Vagina (tissue), 2 donors: ENCODE measurements around the gene SLC39A10.

Experiments
- POLR2A ChIP-seq, 2 donors: fragments of 450-650 bp; IDR thresholded peaks; one replicate each; pipeline ENCODE4 v1.6.1; 2017; ENCODE audit warnings: antibody characterized with exemption in 2 of 2, mild to moderate bottlenecking in 2 of 2, moderate library complexity in 2 of 2
- TF ChIP-seq, protein P1 (sequence below), 3 experiments: fragments of 450-650 bp in 2 of 3; fragments of 200-600 bp in 1 of 3; sonication (generic) in 1 of 3; IDR thresholded peaks; one replicate each; pipeline ENCODE4 v1.5.1; 2017 to 2019; ENCODE audit warnings: antibody characterized with exemption in 3 of 3, mild to moderate bottlenecking in 2 of 3, moderate library complexity in 2 of 3

DNA sequence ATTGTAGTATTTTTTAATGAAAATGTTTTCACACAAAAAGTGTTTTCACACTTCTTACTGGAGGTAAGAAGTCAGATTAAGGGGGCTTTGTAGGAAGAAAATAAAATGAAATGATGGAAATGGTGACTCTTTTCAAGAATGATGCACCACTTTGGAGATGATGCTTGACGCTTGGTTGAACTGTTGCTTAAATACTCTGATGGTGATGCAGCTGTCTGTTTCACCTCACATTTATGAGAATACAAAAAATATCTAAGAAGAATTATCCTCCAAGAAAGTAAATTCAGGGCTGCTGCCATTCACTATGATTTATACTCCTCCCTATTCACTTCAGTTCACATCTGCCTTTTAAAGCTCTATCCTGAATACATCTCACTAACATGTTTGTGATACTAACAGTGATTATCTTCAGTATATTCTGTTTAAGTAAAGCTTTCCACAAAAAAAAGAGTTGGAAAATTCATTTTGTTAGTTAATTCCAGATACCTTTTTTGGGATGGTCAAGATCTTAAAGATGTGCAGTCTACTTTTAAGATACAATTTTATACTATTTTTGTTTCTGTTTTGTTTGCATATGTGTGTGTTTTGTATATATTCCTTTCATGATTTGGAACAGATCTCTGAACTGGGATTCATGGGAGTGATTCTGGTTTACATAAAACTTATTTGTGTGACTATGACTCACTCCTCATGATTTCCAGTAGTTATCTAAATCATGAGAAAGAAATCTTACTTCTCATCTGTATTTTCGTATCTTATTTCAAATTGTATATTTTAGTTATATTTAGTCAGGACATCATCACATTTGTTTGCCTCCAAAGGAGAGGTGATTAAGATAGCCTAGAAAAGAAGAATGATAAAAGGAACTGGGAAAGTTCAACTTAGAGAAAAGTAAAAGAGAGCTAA lies 53.1 kb downstream of the SLC39A10 start:
- TF ChIP-seq POLR2A (IDR thresholded peaks at IDR 0.05) = no peak
- TF ChIP-seq, protein P1, sequence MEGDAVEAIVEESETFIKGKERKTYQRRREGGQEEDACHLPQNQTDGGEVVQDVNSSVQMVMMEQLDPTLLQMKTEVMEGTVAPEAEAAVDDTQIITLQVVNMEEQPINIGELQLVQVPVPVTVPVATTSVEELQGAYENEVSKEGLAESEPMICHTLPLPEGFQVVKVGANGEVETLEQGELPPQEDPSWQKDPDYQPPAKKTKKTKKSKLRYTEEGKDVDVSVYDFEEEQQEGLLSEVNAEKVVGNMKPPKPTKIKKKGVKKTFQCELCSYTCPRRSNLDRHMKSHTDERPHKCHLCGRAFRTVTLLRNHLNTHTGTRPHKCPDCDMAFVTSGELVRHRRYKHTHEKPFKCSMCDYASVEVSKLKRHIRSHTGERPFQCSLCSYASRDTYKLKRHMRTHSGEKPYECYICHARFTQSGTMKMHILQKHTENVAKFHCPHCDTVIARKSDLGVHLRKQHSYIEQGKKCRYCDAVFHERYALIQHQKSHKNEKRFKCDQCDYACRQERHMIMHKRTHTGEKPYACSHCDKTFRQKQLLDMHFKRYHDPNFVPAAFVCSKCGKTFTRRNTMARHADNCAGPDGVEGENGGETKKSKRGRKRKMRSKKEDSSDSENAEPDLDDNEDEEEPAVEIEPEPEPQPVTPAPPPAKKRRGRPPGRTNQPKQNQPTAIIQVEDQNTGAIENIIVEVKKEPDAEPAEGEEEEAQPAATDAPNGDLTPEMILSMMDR (IDR thresholded peaks at IDR 0.05) = no peak
